SH-SY5Y (cell line): ENCODE measurements around the gene TSPAN18.

Source experiments
- GATA2 ChIP-seq: IDR thresholded peaks from 2 replicates; pipeline ENCODE4 v1.6.1; 2011; ENCODE audit warnings: mild to moderate bottlenecking, low read depth, low read length
- GATA3 ChIP-seq: IDR thresholded peaks from 2 replicates; pipeline ENCODE4 v1.6.1; 2011; ENCODE audit warnings: low read depth, mild to moderate bottlenecking, low read length, moderate library complexity

DNA sequence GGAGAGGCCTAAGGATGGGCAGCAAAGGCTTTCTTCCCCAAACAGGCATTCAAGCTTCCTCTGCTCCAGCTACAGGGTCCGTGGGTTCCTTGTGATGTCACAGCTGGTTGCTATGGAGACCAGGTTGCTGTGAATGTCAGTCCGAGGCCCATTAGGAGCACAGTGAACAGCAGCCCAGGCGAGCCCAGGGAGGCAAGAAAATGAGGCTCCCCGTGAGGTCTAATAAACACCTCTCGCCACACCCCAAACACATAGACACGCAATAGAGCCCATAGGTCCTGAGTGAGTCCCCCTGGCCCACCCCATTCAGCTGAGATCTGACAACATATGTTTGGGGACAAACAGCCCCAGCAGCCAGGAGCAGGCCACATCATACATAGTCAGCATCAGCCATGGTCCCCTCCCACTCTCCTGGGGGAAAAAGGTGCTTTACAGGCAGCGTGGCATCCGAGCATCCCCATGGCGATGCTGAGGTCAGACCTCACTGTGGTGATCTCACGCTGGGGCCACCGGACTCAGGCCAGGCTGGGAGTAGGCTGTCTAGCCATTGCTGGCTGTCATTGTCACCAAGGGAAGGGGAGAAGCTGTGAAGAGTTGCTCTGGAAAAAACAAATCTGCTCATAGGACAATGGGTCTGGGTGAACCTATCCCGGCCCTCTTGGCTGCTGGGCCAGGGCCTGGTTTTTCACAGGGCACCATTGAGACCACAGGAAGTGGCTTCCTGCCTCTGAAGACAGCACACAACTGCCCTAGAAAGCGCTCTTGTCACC is 247.1 kb downstream of the TSPAN18 start:
- no peak for TF ChIP-seq GATA3
- no peak for TF ChIP-seq GATA2
